ENCODE results near the gene CHGA.

CHGA gene

DNA sequence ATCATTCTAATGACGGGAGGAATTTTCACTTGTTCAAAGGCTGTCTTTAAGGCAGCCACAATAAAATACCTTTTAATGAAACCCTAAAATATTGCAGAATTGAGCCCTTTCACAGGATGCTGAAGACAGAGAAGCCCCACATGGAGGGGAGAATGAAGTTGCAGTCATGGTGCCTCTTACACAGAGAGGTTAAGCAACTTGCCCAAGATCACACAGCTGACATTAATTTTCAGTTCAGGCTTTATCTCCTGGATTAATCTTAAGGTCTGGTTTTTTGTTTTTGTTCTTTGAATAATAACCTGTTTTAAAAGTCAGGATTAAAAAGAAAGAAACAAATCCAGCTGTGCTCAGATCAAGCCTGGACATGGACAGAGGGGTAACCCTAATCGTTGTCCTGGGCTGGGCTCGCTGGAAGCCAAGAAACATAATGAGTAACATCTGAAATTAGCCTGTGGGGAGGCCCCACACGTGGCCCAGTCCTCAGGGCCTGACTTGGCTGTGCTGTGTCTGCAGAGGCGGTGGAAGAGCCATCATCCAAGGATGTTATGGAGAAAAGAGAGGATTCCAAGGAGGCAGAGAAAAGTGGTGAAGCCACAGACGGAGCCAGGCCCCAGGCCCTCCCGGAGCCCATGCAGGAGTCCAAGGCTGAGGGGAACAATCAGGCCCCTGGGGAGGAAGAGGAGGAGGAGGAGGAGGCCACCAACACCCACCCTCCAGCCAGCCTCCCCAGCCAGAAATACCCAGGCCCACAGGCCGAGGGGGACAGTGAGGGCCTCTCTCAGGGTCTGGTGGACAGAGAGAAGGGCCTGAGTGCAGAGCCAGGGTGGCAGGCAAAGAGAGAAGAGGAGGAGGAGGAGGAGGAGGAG is 8.0 kb downstream of the CHGA start:
- DNase-seq (ENCODE audit: low read depth, low spot score) = no peak

DNA sequence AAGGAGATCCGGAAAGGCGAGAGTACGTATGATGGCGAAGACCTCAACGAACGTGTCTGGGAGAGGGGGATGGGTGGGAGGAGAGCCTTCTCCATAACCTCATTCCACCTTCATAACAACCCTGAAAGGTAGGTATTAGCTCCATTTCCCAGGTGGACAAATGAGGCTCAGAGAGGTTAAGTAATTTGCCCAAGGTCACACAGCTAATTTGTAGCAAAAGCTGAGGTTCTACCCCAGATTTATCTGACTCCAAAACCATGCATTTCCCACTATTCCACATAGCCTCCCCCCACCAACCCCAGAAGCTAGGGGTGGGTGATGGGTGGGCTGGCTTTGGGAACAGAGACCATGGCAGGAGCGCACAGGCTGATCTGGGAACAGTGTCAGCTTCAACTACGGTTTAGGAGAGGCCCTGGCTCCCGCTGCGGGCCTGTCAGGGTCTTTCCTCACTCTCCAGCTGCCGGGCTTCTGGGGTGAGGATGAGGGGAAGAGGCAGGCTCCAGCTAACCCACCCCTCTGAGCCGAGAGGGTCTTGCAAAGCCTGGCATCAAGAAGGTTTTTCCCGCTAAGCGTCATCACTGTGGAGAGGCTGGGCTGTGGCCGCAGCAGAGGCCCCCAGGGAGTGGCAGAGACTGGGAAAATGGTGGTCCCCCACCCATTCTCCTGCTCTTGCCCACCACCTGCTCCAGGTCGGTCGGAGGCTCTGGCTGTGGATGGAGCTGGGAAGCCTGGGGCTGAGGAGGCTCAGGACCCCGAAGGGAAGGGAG is 8.9 kb downstream of the CHGA start:
- DNase-seq (ENCODE audit: low read depth, low spot score) = no peak

DNA sequence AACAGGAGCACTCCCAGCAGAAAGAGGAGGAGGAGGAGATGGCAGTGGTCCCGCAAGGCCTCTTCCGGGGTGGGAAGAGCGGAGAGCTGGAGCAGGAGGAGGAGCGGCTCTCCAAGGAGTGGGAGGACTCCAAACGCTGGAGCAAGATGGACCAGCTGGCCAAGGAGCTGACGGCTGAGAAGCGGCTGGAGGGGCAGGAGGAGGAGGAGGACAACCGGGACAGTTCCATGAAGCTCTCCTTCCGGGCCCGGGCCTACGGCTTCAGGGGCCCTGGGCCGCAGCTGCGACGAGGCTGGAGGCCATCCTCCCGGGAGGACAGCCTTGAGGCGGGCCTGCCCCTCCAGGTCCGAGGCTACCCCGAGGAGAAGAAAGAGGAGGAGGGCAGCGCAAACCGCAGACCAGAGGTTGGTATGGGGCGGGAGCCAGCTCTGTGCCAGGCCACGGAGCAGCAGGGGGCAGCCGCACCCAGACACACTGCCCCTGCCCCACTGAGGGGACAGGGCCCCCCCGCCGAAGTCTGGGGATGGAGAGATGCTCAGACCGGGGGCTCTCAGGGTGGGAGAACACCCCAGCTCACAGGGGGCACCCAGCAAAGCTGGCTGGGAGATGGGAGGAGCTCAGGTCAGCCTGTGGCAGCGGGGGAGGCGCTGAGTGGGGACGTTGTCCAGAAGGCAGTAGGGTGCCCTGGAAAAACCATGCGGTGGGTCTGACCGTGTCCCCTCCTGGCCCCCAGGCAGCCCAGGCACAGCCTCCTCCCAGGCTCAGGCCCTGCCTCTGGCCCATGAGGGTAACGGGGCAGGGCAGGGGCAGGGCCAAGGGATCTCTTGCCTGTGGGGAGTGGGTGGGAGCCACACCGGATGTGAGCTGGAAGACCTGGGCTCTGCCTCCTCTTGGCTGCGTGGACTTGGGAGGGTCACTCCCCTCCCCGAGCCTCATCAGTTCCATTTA is 9.8 kb downstream of the CHGA start:
- DNase-seq (ENCODE audit: low read depth, low spot score) = no peak

DNA sequence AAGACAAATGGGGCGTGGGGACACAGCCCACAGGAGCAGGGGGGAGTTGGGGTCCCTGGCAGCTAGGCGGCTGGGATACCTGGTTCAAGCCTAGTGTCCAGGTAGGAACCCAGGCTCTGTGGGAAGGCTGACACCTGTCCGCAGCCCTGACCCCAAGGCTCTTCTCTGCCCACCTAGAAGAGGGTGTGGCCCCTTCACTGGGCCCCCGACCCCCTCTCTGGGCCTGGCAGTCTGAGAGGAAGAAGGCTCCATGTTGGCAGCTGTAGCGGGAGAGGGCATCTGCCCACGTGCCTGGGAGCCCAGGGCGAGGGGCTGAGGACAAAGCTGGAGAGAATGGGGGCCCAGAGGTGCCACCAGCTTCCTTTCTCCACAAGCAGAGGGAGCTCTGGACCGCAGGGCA is 10.5 kb downstream of the CHGA start:
- no peak for DNase-seq (ENCODE audit: low read depth, low spot score)

DNA sequence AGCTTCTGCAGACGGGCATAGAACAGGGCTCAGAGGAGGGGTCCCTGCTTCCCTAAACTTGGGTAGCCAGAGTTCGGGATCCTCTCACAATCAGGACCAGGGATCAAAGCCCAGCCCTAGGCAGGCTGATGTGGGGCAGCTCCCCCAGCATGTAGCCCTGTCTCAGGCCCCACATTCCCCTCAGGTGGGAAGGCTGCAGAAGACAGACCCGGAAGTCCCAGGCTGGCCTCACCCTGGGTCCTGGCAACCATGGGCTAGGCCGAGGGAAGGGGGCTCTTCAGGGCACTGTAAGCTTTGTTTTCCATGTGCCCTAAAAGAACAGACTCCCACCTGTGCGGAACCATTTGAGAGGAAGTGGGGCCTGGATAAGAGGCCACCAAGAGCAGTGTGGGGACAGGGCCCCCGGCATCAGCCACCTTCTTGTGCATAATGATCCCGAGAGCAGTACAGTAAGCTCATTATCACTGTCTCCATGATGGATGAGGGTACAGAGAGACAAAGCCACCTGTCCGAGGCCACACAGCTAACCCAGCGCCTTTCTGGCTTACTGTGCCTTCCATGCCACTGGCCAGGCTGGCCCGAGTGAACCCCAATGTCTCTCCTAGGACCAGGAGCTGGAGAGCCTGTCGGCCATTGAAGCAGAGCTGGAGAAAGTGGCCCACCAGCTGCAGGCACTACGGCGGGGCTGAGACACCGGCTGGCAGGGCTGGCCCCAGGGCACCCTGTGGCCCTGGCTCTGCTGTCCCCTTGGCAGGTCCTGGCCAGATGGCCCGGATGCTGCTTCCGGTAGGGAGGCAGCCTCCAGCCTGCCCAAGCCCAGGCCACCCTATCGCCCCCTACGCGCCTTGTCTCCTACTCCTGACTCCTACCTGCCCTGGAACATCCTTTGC is 11.5 kb downstream of the CHGA start:
- no peak for DNase-seq (ENCODE audit: low read depth, low spot score)

DNA sequence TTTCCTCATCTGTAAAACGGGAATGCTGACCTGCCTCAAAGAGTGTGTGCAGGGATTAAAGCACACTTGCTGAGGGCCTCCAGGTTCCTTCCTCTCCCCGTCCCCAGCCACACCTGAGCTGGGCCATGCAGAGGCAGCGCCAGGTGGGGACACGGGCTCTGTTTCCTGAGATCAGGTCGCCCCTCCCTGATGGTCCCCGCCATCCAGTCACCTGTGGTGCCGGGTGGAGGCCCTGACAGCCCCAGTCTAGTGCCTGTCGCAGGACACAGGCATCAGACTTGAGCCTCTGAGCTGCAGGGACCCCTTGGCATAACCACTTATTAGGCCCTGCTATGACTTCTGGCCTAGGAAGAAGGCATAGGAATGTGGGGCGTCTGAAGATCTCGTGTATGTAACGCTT is 12.5 kb downstream of the CHGA start:
- no peak for DNase-seq (ENCODE audit: low read depth, low spot score)

DNA sequence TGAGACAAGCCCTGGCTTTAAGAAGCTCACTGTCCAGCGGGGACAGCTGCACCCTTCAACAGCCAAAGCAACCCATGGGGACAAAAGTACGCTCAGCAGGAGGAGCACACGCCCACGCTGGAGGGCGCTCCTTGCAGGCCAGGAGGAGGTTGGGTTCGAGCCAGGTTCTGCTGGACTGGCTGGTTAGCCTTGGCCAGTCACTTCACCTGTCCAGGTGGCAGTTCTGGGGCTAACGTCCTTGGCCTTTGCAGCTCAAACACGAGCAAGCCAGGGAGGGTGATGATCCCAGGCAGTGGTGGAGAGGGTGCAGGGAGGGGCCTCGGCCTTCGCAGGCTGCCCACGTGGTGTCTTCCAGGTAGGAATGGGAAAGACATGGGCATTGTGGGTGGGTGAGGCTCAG is 13.1 kb downstream of the CHGA start:
- no peak for DNase-seq (ENCODE audit: low read depth, low spot score)

DNA sequence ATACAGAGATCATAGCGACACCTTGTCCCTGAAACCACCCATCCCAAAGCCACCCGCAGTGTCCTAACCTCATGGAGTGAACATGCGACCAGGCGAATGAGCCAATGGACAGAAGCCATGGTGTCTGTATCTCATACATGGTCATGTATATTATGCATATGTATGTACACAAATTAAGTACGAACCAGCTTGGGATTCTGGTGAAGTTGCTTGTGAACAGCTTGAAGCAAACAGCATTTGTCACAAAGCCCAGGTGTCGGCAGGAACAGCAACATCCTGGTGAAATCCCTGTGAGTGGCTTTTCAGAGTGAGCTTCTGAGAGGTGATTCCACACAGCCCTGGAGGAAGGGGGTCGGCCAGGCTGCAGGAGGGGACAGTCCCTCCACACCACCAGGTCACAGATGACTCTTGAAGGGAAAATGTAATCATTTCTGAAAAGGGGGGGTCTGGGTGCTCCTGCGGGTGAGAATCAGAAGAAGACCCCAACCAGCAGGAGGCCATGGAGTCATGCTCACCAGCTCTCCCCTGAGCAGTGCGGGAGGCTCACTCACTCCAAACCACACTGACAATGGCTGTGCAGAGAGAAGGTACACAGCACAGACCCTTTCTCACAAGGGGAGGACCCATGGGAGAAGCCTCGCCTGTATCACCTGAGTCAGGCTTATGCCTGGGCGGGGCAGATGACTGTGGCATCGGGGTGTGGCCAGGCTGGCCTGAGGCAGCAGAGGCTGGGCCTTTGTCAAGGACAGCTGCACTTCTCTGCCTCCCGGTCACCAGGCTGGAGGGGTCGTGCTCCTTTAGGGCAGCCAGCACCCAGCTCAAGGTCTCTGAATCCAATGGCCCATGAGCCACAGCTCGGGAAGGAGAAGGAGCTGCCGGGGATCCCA is 14.3 kb downstream of the CHGA start:
- DNase-seq (ENCODE audit: low read depth, low spot score) = no peak

DNA sequence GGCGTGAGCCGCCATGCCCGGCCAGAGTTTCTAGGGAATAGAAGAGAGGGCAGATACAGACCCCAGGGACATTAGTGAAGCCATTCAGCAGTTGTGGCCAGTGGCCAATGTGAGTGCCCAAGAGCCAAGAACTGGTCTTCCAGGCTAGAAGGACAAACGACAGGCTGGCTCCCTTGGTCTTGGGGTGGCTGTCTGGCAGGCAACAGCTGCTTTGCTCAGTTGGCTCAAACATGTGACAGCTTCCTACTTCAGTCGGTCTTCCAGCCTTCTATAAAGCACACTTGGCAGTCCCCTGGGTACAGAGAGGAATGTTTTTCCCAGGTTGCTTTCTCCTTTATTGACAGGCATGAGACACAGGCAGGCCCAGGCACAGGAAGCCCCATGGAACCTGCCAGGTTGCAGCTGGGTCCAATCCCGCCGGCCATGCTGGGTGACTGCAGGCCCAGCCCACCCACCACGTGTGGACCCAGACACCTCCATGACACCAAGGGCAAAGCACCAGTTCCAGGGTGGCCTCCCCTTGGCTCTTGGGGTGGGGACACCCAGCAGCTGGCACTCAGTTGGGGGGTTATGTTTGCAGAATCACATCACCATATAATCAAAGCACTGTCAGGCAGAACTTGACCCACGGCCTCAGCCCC is 15.4 kb downstream of the CHGA start:
- no peak for DNase-seq (ENCODE audit: low read depth, low spot score)

DNA sequence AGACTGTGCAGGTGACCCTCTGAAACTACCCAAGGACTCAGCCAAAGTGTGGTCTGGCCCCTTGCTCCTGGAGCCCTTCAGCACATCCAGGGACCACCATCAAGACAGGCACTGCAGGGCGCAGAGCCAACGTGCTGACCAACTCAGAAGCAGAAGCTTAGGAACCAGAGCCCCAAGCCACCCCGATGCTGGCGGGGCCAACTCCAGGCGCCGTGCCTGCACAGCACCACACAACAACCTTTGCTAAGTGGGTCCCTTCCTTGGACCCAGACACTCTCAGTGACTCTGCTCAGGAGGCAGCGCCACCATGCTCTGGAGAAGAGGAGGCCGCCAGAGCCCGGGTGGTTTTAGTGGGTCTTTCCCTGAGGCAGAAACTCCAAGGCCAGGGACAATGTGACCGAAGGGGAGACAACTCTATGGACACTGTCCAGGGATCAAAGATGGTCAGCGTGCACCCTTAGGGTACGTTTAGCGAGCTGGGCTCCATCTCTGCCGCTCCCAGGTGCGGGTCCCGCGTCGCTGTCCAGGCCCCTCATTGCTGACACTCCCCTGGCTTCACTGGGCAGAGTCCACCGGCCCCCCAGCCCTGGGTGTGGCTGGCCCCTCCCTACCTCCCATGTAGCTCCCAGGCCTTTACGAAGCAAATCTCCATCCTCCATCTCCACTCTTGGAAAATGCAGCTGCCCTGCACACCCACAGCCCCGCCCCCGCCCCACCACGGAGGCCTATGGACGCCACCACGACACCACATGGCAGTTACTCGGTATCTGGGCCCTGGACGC is 16.1 kb downstream of the CHGA start:
- no peak for DNase-seq (ENCODE audit: low read depth, low spot score)

DNA sequence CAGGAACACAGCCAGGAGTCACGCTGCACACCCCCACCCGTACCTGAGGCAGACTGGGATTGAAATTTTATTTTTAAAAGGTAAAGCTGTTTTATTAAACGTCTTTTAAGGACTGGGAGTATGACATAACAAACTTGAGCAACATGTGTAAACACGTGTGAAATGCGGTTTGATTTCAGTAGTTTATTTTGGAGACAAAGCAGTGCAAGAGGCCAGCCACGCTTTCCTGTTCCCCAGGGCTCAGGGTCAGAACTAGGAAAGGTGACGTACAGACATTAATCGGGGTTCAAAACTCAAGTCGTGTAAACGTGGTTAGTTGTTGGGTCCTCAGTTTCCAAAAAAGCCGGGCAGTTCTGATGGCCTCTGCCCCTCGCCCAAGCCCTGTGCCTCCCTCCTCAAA is 16.7 kb downstream of the CHGA start:
- no peak for DNase-seq (ENCODE audit: low read depth, low spot score)

DNA sequence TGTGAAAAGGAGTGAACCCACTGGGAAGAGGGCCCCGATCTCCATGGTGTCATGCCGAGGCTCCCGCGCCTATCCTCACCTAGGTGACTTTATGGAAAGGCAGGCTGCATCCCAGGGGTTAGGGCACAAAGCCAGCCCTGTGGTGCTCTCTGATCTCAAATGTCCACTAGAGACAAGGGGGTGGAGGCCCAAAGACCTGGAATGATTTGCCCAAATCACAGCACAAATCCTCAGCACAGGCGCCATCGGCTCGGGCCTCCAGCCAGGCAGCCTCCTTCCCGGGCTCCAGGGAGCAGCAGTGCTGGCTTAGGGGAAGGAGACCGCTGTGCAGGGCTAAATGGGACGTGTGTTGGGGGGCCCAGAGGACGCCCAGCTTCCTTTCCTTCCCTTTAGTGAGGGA is 17.6 kb downstream of the CHGA start:
- DNase-seq (ENCODE audit: low read depth, low spot score) = no peak

DNA sequence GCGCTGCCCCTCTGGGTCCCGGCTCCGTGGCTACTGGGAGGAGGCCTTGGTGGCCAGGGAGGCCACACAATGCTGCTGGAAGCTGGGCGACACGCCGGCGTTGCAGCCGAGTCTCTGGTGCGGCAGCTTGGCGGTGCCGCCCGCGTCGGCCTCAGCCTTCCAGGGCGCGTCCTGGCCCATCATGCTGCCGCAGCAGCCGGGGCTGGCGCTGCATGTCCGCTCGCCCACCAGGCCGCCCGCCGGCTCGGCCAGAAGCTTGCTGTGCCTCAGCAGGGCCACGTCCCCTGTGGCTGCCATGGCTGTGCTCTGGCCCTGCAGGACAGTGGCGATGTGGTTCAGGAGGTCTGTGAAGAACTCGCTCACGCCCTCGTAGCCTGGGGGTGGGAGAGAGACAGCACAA is 18.6 kb downstream of the CHGA start:
- no peak for DNase-seq (ENCODE audit: low read depth, low spot score)

DNA sequence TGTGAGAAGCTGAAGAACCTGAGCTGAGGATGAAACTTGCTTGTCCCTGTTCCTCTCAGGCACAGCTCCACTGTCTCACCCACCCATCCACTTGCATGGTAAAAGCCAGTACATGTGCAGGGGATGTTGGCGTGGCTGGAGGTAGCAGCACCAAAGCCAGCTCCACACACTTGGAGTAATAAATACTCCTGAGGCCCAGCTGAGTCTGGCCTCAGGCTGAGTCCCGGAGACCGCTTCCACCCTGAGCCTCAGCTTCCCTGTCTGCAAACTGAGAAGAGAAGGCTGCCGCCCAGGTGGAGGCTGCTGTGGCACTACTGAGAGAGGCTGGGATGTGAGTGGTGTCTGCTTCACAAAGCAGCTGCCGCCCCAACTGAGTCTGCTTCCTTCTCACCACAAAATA is 19.2 kb downstream of the CHGA start:
- no peak for DNase-seq (ENCODE audit: low read depth, low spot score)

DNA sequence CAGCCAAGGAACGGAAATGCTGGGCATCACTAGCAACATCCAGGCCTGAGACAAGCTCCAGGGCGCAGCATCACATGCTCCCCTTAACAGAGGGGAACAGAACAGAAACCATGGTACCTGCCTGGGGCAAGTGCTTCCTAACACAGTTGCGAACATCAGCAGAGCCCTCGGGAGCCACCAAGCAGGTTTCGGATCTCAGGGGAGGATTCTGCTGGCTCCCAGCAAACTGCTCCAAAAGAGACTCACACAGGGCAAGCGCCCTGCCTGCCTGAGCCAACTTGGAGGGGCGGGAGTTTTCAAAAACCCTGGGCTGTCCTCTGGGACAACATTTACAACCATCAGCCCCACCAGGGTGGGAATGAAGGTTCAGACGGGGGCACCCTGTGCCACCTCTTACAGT is 19.6 kb downstream of the CHGA start:
- DNase-seq (ENCODE audit: low read depth, low spot score) = no peak

DNA sequence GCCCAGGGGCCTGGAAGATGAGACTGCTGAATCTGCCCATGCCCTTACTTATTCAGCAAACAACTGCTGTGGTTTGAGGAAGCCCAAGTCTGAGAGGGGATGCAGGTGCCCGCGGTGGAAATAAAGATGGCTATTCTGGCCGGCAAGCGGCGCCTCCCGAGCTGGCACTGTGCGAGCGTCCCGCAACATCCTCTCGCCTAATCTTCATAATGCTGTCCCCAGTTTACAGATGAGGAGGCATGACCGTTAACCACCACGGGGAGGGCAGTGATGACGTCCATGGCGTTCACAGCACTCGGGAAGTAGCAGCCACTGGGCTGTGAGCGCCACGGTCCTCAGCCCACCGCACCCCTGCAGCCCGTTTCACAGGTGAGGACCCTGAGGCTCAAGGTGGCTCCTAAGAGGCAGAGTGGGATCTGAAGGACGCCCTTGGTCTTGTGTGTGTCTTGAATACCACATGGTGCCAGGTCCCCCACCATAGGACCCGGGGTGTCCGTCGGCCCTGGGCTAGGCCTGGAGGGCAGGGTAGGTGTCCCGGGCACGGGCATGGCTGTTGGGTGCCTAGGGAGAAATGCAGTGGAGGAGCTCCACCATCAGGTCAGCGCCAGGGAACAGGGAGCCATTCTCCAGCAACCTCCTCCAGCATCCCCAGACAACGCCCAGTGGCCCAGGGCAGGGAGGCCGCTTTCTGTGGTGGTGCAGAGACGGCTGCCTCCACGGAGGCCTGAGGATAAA is 20.2 kb downstream of the CHGA start:
- DNase-seq (ENCODE audit: low read depth, low spot score) = no peak

DNA sequence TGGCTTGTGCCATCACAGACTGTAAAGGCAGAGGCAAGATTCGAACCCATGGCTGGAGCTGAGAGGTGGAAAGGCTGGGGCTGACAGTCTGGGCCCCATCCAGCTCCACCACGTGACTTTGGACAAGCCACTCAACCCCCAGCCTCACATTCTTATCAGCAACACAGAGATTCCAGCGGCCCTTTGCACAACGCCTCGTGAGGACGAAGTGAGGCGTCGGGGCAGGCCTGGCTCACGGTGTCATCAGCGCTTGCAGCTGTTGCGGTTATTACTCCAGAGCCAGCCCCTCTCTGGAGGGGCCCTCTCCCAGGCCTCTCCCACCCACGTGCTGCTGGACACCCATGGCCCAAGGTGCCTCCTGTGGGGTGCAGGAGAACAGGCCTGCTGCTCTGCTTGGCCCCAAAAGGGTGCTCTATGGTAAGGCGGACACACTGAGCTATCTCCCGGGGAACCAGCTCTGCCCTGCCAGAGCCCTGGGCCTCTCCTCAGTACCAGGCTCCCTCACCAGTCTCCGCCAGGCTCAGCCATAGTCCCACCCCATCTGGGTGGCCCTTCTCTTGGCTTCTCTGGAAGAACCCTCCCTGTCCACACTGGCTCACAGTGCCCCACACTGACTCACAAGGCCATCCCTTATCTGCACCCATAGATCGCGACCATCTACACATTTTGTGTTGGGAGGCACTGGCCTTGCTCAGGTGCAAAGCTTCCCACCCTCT is 21.1 kb downstream of the CHGA start:
- no peak for DNase-seq (ENCODE audit: low read depth, low spot score)

All from activated naive CD8-positive, alpha-beta T cell treated with anti-CD3 and anti-CD28 coated beads, Interleukin-2, amount 50 U/mL, for 16 hours (primary cell).